Neutrophil (primary cell): ENCODE data around the gene OPA3.

ENCODE experiments used
- H3K27ac ChIP-seq: fragments of 200-600 bp; sonication (generic); 2 replicates; pipeline ENCODE4 v1.5.1; 2016; ENCODE audit warnings: mild to moderate bottlenecking, moderate library complexity
- H3K27me3 ChIP-seq: fragments of 200-600 bp; sonication (generic); 2 replicates; pipeline ENCODE4 v1.6.0; 2016; ENCODE audit warnings: mild to moderate bottlenecking
- H3K36me3 ChIP-seq: fragments of 200-600 bp; sonication (generic); 2 replicates; pipeline ENCODE4 v1.5.1; 2017
- H3K4me1 ChIP-seq, 2 experiments: fragments of 200-600 bp in 1 of 2; sonication (generic) in 1 of 2; 1 replicate in 1 of 2; 2 replicates in 1 of 2; pipeline versions ENCODE4 v1.5.1 to v1.6.1; 2013 to 2016; ENCODE audit warnings: low read depth in 1 of 2, low read length in 1 of 2, mild to moderate bottlenecking in 1 of 2, moderate library complexity in 1 of 2; ENCODE audit not compliant: control insufficient read depth in 1 of 2, insufficient read depth in 1 of 2
- H3K4me3 ChIP-seq, 2 experiments: fragments of 200-600 bp in 1 of 2; sonication (generic) in 1 of 2; 1 replicate in 1 of 2; 2 replicates in 1 of 2; pipeline ENCODE4 v1.5.1; 2013 to 2016; ENCODE audit warnings: low read depth in 1 of 2, low read length in 1 of 2, mild to moderate bottlenecking in 1 of 2, moderate library complexity in 1 of 2
- H3K9me3 ChIP-seq: fragments of 200-600 bp; sonication (generic); 2 replicates; pipeline ENCODE4 v1.5.1; 2016
- CTCF ChIP-seq: fragments of 200-600 bp; sonication (generic); IDR thresholded peaks from 2 replicates; pipeline ENCODE4 v1.5.1; 2016; ENCODE audit warnings: antibody characterized with exemption

Gene OPA3

GRCh38 chr19:45577111-45577905 is 7.3 kb downstream of the OPA3 start:
- H3K4me3 ChIP-seq, result no peak overlapping the region
- TF ChIP-seq CTCF, result no peak
- no peak overlapping the region for H3K27ac ChIP-seq
- no peaks in the 10 kb centered on the region for H3K4me1 ChIP-seq
- H3K27me3 ChIP-seq, result no peaks in the 10 kb centered on the region
- H3K9me3 ChIP-seq, result no peaks in the 10 kb centered on the region
- no peaks in the 10 kb centered on the region for H3K36me3 ChIP-seq

GRCh38 chr19:45576682-45577081 is 7.9 kb downstream of the OPA3 start:
- Histone ChIP-seq H3K9me3 (no peaks in the 10 kb centered on the region), H3K27ac (no peak overlapping the region), H3K27me3 (no peaks in the 10 kb centered on the region), H3K4me1 (no peaks in the 10 kb centered on the region), H3K4me3 (no peak overlapping the region), H3K36me3 (no peaks in the 10 kb centered on the region)
- no peak for TF ChIP-seq CTCF

- H3K4me1 ChIP-seq, result no peaks in the 10 kb centered on the region
- H3K36me3 ChIP-seq, result no peaks in the 10 kb centered on the region
- no peaks in the 10 kb centered on the region for H3K27me3 ChIP-seq
- no peaks in the 10 kb centered on the region for H3K9me3 ChIP-seq
- no peak for TF ChIP-seq CTCF
- no peak overlapping the region for H3K4me3 ChIP-seq
- H3K27ac ChIP-seq, result no peak overlapping the region
These were observed 9.4 kb downstream of the OPA3 start for GRCh38 chr19:45575216-45575615.

GRCh38 chr19:45574526-45574925 is 10.1 kb downstream of the OPA3 start:
- H3K9me3 ChIP-seq, result no peaks in the 10 kb centered on the region
- H3K27ac ChIP-seq, result no peak overlapping the region
- H3K4me1 ChIP-seq, result no peaks in the 10 kb centered on the region
- TF ChIP-seq CTCF, result no peak
- H3K36me3 ChIP-seq, result no peaks in the 10 kb centered on the region
- H3K4me3 ChIP-seq, result no peak overlapping the region
- H3K27me3 ChIP-seq, result no peaks in the 10 kb centered on the region

GRCh38 chr19:45571457-45572220 is 13.0 kb downstream of the OPA3 start:
- Histone ChIP-seq H3K36me3 (no peaks in the 10 kb centered on the region), H3K4me1 (no peaks in the 10 kb centered on the region), H3K27ac (no peak overlapping the region), H3K4me3 (no peak overlapping the region), H3K27me3 (no peaks in the 10 kb centered on the region), H3K9me3 (no peaks in the 10 kb centered on the region)
- no peak for TF ChIP-seq CTCF
